Pancreas (tissue), 10 donors: ENCODE results near the gene SMARCAD1. TPM values are rescaled to one million over a fixed set of nuclear protein-coding genes. Genes with fewer than 3 reads are reported as not detected.

Source experiments
- ATAC-seq, 4 donors: fragments of 200-7000 bp; cut with Tn5 transposase; one replicate each; pipeline versions ENCODE4 v1.8.0 to v1.9.1; 2020; ENCODE audit warnings: mild to moderate bottlenecking in 4 of 4, moderate library complexity in 4 of 4
- DNase-seq, 6 donors: peaks; one replicate each; pipeline ENCODE4 v3.0.0-alpha.2; 2020
- FAIRE-seq: peaks from 2 replicates; lab custom pipeline; 2012; peaks lifted over from hg19 to GRCh38; lab: Jason Lieb, UNC
- H3K27ac ChIP-seq, 4 donors: fragments of 200-600 bp; sonication (generic); 1 replicate in 3 of 4; 2 replicates in 1 of 4; pipeline versions ENCODE4 v1.5.0 to v1.8.0; 2020
- H3K27me3 ChIP-seq, 4 donors: fragments of 200-600 bp; one replicate each; pipeline ENCODE4 v1.8.0; 2021
- H3K36me3 ChIP-seq, 3 donors: fragments of 200-600 bp; sonication (generic) in 1 of 3; one replicate each; pipeline versions ENCODE4 v1.5.0 to v1.8.0; 2020 to 2021
- H3K4me1 ChIP-seq, 3 donors: fragments of 200-600 bp; one replicate each; pipeline ENCODE4 v1.8.0; 2021
- H3K4me3 ChIP-seq, 4 donors: fragments of 200-600 bp; sonication (generic) in 2 of 4; one replicate each; pipeline versions ENCODE4 v1.5.0 to v1.8.0; 2020 to 2021
- H3K9me3 ChIP-seq, 4 donors: fragments of 200-600 bp; one replicate each; pipeline ENCODE4 v1.8.0; 2021
- CTCF ChIP-seq, 4 donors: fragments of 200-600 bp; sonication (generic) in 3 of 4; IDR thresholded peaks; one replicate each; pipeline versions ENCODE4 v1.5.0 to v1.8.0; 2021; ENCODE audit warnings: antibody characterized with exemption in 4 of 4
- WGBS, 2 donors: extraction: QIAGEN DNeasy Blood & Tissue Kit; methylation state at CpG; one replicate each; pipeline ENCODE4 v1.1.7; 2013; 5-methylcytosine and 5-hydroxymethylcytosine counted together
- intact Hi-C, 3 donors: fragments of 100-400 bp; cut with DNase I; formaldehyde crosslinking; loops; one replicate each; pipeline versions ENCODE4 v1.11.1 to v1.14.2; 2022
- polyA plus RNA-seq, 2 donors: library from polyadenylated mRNA; stranded (reverse); fragments of 200-250 nt; gene quantifications; one replicate each; pipeline ENCODE4 v1.2.3, GENCODE V29; 2013
- total RNA-seq, 6 donors: library from RNA; stranded (reverse); fragmentation: NEBNext Ultra II Directional in 4 of 6; extraction: Animal tissue kit (Norgen Biotek cat#: 25700) in 4 of 6; gene quantifications; one replicate each; pipeline versions ENCODE4 v1.2.1 to v1.2.4, GENCODE V29; 2021 to 2023
- donor health status: healthy with polysubstance abuse.
- donor health status: DM: no; HTN: no; CAD: no; lungs with moderate emphysema.
- donor health status: DM: no; HTN: no; CAD: no.
- donor health status: control.
- donor health status: control.
- donor health status: Bipolar disorder and iron deficiency.
- donor health status: DM: yes; HTN: yes; CAD: no.
- donor health status: DM: no; HTN: no; CAD: no.
- donor health status: DM: no; HTN: no; CAD: no.
- donor health status: DM: yes; HTN: yes; CAD: no.

SMARCAD1 gene
- total RNA-seq (10 to 100 TPM in 1 of 6 donors, 1 to 10 TPM in 5; 6.4 to 14.1 (median 9.2) TPM), polyA plus RNA-seq (1 to 10 TPM; 4.9 to 9.8 TPM)

GRCh38 chr4:94207469-94208224, at the start of gene SMARCAD1:
Gene SMARCAD1, plus strand, starts transcription at chr4:94207865. Its CDS starts 530 bp downstream, at chr4:94208395.
- intact Hi-C loops = no loop called here
- Histone ChIP-seq H3K9me3 (no peaks in the 10 kb centered on the region), H3K36me3 (peaks cover 0 to 4% (median 0%) of the 10 kb centered on the region in 3 donors), H3K4me1 (peaks cover 5 to 16% (median 9%) of the 10 kb centered on the region in 3 donors), H3K27me3 (no peaks in the 10 kb centered on the region), H3K4me3 (peak within 1 kb of the TSS; percentile 60 to 64 (median 64)), H3K27ac (peak within 1 kb of the TSS; percentile 78 to 90 (median 84))
- FAIRE-seq (peak; percentile 95), ATAC-seq (peak; percentile 93 to 98 (median 97)), DNase-seq (peak; percentile 84 to 90 (median 88))
- 0% methylated on average over 57 of the region's 57 CpGs for WGBS, 2 donors
- TF ChIP-seq CTCF (IDR thresholded peaks at IDR 0.05) = no peak

GRCh38 chr4:94158883-94159282, 48.8 kb upstream of the SMARCAD1 start:
- no peak overlapping the region for H3K27ac ChIP-seq
- H3K4me1 ChIP-seq = no peaks in the 10 kb centered on the region
- no peaks in the 10 kb centered on the region for H3K36me3 ChIP-seq
- ATAC-seq (no peak), DNase-seq (no peak), FAIRE-seq (no peak)
- no peaks in the 10 kb centered on the region for H3K27me3 ChIP-seq
- intact Hi-C loops = no loop called here
- no peak overlapping the region for H3K4me3 ChIP-seq
- TF ChIP-seq CTCF (IDR thresholded peaks at IDR 0.05) = no peak
- H3K9me3 ChIP-seq = no peaks in the 10 kb centered on the region
- WGBS, 2 donors = 75 to 79% methylated on average over 3 of the region's 3 CpGs

- Histone ChIP-seq H3K27me3 (no peaks in the 10 kb centered on the region), H3K36me3 (no peaks in the 10 kb centered on the region), H3K27ac (no peak overlapping the region), H3K4me3 (no peak overlapping the region), H3K4me1 (no peaks in the 10 kb centered on the region), H3K9me3 (no peaks in the 10 kb centered on the region)
- FAIRE-seq (no peak), ATAC-seq (no peak), DNase-seq (no peak)
- TF ChIP-seq CTCF (IDR thresholded peaks at IDR 0.05) = no peak
- WGBS, 2 donors = 69 to 85% methylated on average over 1 of the region's 1 CpG
- intact Hi-C loops = no loop called here
These were observed 47.9 kb upstream of the SMARCAD1 start for GRCh38 chr4:94159790-94160189.

GRCh38 chr4:94160774-94161173, 46.9 kb upstream of the SMARCAD1 start:
- no peak for TF ChIP-seq CTCF (IDR thresholded peaks at IDR 0.05)
- FAIRE-seq = no peak
- Histone ChIP-seq H3K27me3 (no peaks in the 10 kb centered on the region), H3K9me3 (no peaks in the 10 kb centered on the region), H3K4me3 (no peak overlapping the region), H3K27ac (no peak overlapping the region), H3K36me3 (no peaks in the 10 kb centered on the region), H3K4me1 (no peaks in the 10 kb centered on the region)
- 91 to 95% methylated on average over 4 of the region's 4 CpGs for WGBS, 2 donors
- DNase-seq = no peak
- no peak for ATAC-seq
- intact Hi-C loops = no loop called here

GRCh38 chr4:94165256-94165655, 42.4 kb upstream of the SMARCAD1 start:
- Histone ChIP-seq H3K36me3 (no peaks in the 10 kb centered on the region), H3K9me3 (no peaks in the 10 kb centered on the region), H3K4me1 (no peaks in the 10 kb centered on the region), H3K4me3 (no peak overlapping the region), H3K27me3 (no peaks in the 10 kb centered on the region), H3K27ac (no peak overlapping the region)
- no peak for FAIRE-seq
- WGBS, 2 donors = 69 to 75% methylated on average over 3 of the region's 3 CpGs
- intact Hi-C loops = no loop called here
- DNase-seq = no peak
- no peak for TF ChIP-seq CTCF (IDR thresholded peaks at IDR 0.05)
- no peak for ATAC-seq
